AML-193 (cell line): Measurements from ENCODE around the gene CTRB1.
"Not testable (repeated sequence)": the region's sequence is repeated elsewhere in the genome, so short reads cannot be mapped to it uniquely, and the experiment has no call there.

ENCODE experiments used
- DNase-seq, 2 experiments: peaks; one replicate each; lab custom pipeline; 2025; lab: John Stamatoyannopoulos, UW

CTRB1 gene

GRCh38 chr16:75272629-75273028 is 53.8 kb downstream of the CTRB1 start:
- not testable (repeated sequence) for DNase-seq

GRCh38 chr16:75273054-75273925 is 54.5 kb downstream of the CTRB1 start:
- no peak for DNase-seq
